HPDE6-E6E7 (cell line): Measurements from ENCODE around the gene CALML5.

Source experiments
- DNase-seq: peaks from one replicate; pipeline ENCODE4 v3.0.0; 2011; ENCODE audit warnings: missing footprints; ENCODE audit errors: extremely low spot score

The CALML5 gene

DNA sequence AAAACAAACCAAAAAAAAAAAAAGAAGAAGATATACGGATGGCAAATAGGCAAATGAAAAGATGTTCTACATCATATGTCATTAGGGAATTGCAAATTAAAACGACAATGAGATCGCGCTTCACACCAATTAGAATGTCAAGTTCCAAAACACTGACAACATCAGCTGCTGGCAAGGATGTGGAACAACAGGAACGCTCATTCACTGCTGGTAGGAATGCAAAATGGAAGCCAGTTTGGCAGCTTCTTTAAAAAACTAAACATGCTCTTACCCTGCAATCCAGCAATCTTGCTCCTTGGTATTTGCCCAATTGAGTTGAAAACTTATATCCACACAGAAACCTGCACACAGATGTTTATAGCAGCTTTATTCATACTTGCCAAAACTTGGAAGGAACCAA is 34.8 kb downstream of the CALML5 start:
- DNase-seq: no peak

DNA sequence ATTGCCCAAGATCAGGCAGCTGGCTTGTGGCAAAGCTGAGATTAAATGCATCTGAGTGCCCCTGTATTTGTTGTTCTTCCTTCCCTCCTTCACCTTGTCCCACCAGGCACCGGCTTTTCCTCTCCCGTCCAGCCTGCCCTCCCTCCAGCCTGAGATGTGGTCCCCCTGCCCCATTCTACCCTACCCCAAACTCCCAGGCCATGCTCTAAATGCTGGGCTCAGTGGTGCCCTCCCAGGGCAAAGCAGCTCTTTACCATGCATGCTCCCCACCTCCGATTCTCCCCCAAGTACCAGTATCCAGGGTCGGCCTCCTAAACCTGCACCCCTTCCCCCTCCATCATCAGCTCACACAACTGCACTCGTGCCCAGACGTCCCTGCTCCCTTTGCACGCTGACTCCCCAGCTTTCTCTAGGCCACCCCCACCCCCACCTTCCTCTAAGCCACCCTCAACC is 36.5 kb downstream of the CALML5 start:
- no peak for DNase-seq

DNA sequence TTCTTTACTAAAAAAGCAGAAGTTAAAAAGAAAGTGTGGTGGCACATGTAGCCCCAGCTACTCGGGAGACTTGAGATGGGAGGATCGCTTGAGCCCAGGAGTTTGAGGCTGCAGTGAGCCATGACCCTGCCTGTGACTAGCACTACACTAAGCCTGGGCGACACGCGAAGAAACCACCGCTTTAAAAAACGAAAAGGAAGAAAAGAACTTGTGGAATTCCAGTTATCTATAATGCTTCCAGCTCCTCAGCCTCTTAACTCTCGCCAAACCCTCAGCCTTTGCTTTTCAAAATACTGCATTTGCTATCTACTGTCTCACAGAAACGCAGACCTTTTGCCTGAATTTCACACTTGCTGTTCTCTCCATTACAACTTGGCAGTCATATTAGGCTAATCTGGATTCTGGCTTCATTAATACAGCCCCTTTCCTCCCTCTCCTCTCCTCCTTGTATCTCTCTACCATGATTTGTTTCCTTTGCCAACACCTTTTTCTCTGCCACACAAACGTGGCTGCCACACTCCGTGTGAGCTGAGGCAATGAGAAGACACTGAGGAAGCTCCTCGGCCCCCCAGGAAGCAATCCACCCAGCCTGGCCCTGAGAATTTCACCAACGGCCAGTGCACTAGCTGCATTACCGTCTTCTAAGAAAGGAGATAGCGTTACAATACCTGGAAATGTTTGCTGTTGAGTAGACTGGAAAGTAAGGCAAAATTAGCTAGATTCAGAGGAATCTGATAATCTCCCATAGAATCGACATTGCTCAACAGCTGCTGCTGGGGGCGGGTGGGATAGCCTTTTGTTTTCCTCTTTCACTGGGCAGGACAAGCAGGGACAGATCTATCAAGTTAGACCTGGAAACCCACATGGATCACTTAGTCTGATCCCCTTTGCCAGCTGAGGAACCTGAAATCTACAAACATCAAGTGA is 37.2 kb downstream of the CALML5 start:
- no peak for DNase-seq

DNA sequence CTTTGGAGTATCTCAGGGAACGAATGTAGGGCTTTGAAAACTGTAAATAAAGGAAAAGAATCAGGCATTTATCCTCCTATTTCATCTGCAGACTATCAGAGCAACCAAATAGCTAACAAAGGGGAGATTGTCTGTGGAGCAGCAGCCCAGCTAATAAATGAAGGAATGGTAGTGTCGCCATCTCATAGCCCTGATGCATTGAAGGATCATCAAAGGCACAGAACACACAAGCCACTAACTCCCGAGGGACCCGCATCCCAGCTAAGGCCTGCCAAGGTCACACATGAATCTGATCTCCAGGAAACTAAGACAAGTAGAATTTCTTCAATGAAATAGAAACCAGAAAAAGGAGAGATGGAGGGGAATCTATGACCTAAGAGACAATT is 38.2 kb downstream of the CALML5 start:
- DNase-seq: no peak

DNA sequence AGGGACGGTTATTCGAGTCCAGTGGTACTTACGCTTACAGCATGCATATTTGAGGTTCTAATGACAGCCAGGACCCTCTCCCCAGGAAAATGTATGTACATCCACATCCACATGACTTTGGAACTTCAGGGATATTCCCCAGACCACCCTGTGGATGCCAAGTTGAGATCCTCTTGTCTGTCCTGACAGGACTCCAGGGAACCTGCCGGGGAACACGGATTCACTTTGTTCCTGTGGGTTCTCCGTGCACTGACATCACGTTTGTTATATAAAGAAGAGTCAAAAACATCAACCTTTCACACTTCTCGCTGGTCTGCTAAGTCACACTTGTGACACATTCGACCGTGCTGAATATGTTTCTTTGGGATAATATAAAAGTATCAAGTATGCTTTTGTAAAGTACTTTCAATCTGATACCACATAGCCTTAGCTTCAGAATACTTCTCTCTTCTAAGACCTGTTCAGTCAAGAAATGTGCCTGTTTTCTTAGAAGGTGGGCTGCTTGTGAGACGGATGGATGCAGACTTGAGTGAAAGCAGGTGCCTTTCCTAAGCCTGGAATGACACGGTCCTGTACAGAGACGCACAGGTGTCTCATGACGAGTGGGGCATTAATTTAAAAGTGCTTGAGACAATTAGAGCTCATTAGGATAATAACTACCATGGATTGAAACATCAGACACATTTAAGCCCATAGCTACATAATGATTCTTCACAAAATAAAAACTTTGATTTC is 38.7 kb downstream of the CALML5 start:
- DNase-seq: no peak

DNA sequence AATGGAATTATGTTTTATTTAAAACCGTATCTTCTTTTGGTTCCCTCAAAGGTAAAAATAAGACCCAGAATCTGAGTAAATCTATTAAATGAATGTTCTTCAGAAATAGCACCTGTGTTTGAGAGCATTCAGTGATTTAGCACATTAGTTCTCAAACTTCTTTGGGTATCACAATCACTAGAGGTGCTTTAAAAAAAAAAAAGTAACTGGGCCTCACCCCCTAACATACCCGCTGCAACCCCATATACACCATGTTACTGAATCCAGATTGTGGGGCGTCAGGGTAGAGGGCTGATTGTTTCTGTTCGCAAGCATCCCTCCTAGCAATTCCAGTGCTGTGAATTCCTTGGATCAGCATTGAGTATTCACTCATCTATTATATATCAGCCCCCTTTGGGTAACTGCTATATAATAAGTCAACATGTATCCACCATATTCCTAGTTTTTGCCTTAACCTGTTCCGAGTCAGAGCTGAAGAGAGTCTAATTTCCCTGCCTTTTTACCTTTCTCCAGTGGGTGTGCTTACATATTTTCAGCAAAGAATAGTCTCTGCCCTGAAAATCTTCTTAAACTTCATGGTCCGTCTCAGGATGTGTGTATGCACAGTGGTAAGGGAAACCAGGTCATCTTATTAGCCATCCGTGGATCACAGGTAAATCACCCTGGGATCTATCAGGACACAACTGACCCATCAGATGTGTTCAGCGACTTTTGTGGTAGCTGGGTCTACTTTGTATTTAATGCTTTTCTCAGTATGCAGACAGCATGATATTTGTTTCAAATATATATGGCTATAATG is 40.2 kb downstream of the CALML5 start:
- DNase-seq: no peak

DNA sequence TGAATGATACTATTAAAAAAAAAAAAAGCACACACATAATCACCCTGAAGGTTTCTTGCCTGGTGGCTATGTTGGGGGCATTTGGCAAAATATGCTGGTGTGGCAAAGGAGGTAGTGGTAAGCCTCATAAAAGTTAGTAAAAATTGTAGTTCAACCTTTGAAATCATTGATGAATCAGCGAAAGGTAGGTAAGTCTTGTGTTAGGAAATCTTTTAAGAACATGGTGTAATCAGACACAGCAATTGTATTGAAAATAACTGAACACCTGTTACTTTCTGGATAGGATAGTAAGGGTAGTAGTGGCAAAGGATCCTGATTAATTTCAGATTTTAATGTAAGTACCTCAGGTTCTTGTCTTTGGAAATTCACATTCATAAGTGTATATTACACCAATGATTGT is 40.9 kb downstream of the CALML5 start:
- no peak for DNase-seq

DNA sequence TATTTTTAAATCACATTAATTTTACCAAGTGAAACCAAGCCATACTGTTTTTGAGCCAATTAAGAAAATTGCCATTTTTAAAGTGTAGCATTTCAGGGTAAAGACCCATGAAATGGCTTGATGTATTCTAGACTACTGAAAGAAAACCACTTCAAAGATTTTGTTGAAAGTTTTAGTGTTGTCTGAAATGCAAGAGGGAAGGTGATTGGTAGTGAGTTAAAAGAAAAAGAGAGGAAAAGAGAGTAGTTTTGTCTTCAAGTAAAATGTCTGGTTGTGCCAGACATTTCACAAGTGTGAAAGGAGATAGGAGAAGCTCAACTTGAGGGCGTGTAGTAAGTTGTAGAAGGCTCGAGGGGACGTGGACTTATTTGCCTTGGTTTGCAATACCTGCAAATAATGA is 41.6 kb downstream of the CALML5 start:
- DNase-seq: no peak

DNA sequence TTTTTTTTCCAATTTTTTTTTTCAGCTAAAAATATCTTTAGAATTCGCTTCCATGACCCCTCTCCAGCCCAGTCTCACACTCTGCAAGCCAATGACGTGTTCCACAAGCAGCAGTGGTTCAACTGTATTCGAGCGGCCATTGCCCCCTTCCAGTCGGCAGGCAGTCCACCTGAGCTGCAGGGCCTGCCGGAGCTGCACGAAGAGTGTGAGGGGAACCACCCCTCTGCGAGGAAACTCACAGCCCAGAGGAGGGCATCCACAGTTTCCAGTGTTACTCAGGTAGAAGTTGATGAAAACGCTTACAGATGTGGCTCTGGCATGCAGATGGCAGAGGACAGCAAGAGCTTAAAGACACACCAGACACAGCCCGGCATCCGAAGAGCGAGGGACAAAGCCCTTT is 42.8 kb downstream of the CALML5 start:
- DNase-seq: no peak

DNA sequence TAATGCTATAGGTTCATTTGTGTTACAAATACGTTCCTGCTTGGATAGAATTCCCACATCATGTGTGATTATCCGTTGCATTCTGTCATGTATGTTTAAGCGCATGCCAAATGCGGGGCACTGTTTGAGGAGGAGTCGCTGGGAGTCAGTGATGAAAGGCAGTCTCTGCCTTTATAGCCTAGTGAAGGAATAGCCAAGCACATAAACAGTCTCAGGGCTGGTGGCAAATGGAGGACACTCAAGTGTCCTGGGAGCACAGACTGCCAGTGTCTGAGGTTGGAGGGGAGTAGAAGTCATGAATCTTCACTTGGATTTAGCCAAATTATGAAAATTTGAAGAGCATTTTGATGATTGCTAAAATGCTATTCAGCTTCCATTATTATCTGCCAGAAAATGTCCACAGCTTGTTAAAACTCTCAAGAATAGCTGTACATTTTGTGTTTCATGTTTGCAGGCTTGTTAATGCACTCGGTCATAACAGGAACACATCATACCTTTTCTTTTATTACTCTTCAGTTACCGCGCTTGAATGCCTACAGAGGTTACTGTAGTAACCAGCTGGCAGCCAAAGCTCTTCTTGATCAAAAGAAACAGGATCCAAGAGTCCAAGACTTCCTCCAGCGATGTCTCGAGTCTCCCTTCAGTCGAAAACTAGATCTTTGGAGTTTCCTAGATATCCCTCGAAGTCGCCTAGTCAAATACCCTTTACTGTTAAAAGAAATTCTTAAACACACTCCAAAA is 45.5 kb downstream of the CALML5 start:
- DNase-seq: no peak

DNA sequence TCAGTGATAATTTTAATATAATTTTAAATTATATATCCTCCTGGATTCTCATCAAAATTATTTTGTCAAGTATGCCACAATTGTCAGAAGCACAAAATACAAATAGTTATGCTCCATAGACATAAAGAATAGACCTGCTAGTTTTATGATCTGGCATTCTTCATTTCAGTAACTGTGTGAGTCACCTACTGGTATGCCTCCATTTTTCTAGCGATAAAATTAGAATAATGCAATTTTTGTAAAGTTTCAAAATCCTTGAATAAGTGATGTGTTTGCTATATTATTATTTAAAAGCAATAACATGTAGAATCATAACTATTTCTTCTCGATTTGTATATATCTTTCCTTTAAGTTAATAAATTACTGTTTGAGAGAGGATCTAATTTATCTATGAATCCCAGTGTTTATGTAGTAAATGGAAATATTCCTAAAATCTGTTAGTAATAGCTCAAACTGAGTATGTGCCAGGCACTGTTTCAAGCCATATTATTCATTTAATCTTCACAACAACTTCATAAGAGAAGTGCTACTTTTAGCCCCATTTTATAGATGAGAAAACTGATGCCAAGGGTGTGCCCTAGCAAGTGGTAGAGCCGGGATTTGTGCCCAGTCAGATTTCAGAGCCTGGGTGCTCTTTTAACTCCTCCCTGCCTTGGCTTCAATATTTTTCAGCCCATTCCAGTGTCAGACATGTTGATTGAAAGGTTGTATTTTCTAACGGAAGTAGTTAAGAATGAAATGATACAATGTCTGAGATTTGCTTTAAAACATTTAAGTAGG is 48.6 kb downstream of the CALML5 start:
- DNase-seq: no peak

DNA sequence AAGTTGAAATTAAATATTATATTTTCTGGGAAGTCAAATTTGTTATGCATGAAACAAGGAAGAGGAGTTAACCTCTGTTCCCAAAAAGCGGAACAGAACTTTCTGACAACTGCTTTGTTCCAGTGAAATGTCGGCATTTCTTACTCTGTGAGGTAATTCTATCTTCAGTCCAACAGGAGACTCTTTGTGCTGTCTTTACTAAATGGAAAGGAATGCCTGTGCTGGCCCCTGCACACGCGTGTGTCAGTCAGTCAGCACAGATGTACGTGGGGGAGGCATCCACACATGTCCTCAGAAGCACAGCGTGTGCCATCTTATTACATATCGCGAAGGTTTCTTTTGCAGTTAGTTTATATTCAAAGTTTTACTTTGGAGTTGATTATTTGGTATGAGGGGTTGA is 49.5 kb downstream of the CALML5 start:
- no peak for DNase-seq

DNA sequence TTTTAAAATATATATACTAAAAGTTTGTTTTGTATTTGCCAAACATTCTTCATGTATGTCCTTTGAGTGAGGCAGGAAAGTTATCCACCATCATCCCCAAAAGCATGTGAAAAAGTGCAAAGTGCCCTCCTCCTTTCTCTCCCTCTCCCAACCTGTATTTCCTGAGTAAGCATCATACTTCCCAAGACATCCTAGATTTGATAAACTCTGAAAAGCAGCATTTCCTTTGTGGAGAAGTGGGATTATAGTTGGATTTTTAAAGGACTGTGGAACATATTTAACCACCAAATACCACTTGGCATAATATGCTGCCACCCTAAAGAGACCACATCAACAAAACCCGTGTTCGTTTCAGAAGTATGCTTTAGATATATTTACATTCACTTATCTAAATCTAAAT is 50.1 kb downstream of the CALML5 start:
- no peak for DNase-seq
